ENCODE measurements around the gene ZBED4.

ZBED4 gene

GRCh38 chr22:49881856-49882255 is 28.2 kb downstream of the ZBED4 start:
- no peak overlapping the region for H2AFZ ChIP-seq (ENCODE audit: low read depth, low read length, severe bottlenecking)
- H3K4me2 ChIP-seq (ENCODE audit: low read depth, low read length, poor library complexity, severe bottlenecking) = no peak overlapping the region
- H3K27ac ChIP-seq (ENCODE audit: low read depth, low read length) = no peak overlapping the region
- H3K4me3 ChIP-seq (ENCODE audit: insufficient read depth, low read length, poor library complexity, severe bottlenecking) = no peak overlapping the region
- no peaks in the 10 kb centered on the region for H3K9me3 ChIP-seq (ENCODE audit: insufficient read depth, low read length)
- no peak for TF ChIP-seq EZH2phosphoT487 (conservative IDR thresholded peaks at IDR 0.05; ENCODE audit: low read length)
- TF ChIP-seq CTCF (IDR thresholded peaks at IDR 0.05; ENCODE audit: insufficient read depth, low read length, poor library complexity, severe bottlenecking) = no peak
- H3K9me2 ChIP-seq (replicated peaks; ENCODE audit: insufficient read depth, low read length) = no peaks in the 10 kb centered on the region
- H4K20me1 ChIP-seq (ENCODE audit: low read depth, low read length) = peaks cover 3% of the 10 kb centered on the region; the same call in 1 of the 2 replicates
- no peaks in the 10 kb centered on the region for H3K27me3 ChIP-seq (ENCODE audit: low read length)
- no peak overlapping the region for H3K9ac ChIP-seq (ENCODE audit: low read length)
- no peaks in the 10 kb centered on the region for H3K36me3 ChIP-seq (ENCODE audit: low read length)
- H3F3A ChIP-seq (ENCODE audit: insufficient read depth) = no peaks in the 10 kb centered on the region
- peaks cover 61% of the 10 kb centered on the region for H3K79me2 ChIP-seq (ENCODE audit: insufficient read depth, low read length)

GRCh38 chr22:49882519-49883293 is 29.1 kb downstream of the ZBED4 start:
- H3K9me3 ChIP-seq (ENCODE audit: insufficient read depth, low read length) = no peaks in the 10 kb centered on the region
- H3K36me3 ChIP-seq (ENCODE audit: low read length) = peaks cover 7% of the 10 kb centered on the region
- H3K27me3 ChIP-seq (ENCODE audit: low read length) = no peaks in the 10 kb centered on the region
- no peaks in the 10 kb centered on the region for H3K9me2 ChIP-seq (replicated peaks; ENCODE audit: insufficient read depth, low read length)
- no peaks in the 10 kb centered on the region for H3F3A ChIP-seq (ENCODE audit: insufficient read depth)
- H2AFZ ChIP-seq (ENCODE audit: low read depth, low read length, severe bottlenecking) = no peak overlapping the region
- no peak overlapping the region for H3K27ac ChIP-seq (ENCODE audit: low read depth, low read length)
- H4K20me1 ChIP-seq (ENCODE audit: low read depth, low read length) = peaks cover 3% of the 10 kb centered on the region; the same call in 1 of the 2 replicates
- peaks cover 59% of the 10 kb centered on the region for H3K79me2 ChIP-seq (ENCODE audit: insufficient read depth, low read length)
- H3K9ac ChIP-seq (ENCODE audit: low read length) = no peak overlapping the region
- no peak overlapping the region for H3K4me3 ChIP-seq (ENCODE audit: insufficient read depth, low read length, poor library complexity, severe bottlenecking)
- no peak for TF ChIP-seq CTCF (IDR thresholded peaks at IDR 0.05; ENCODE audit: insufficient read depth, low read length, poor library complexity, severe bottlenecking)
- TF ChIP-seq EZH2phosphoT487 (conservative IDR thresholded peaks at IDR 0.05; ENCODE audit: low read length) = no peak
- no peak overlapping the region for H3K4me2 ChIP-seq (ENCODE audit: low read depth, low read length, poor library complexity, severe bottlenecking)

- Histone ChIP-seq H4K20me1 (ENCODE audit: low read depth, low read length) (peaks cover 3% of the 10 kb centered on the region; the same call in 1 of the 2 replicates), H3K27me3 (ENCODE audit: low read length) (no peaks in the 10 kb centered on the region), H3F3A (ENCODE audit: insufficient read depth) (no peaks in the 10 kb centered on the region), H3K4me2 (ENCODE audit: low read depth, low read length, poor library complexity, severe bottlenecking) (no peak overlapping the region), H3K27ac (ENCODE audit: low read depth, low read length) (no peak overlapping the region), H3K9me3 (ENCODE audit: insufficient read depth, low read length) (no peaks in the 10 kb centered on the region), H3K4me3 (ENCODE audit: insufficient read depth, low read length, poor library complexity, severe bottlenecking) (no peak overlapping the region), H3K79me2 (ENCODE audit: insufficient read depth, low read length) (peaks cover 53% of the 10 kb centered on the region), H3K9me2 (replicated peaks; ENCODE audit: insufficient read depth, low read length) (no peaks in the 10 kb centered on the region), H3K9ac (ENCODE audit: low read length) (no peak overlapping the region), H2AFZ (ENCODE audit: low read depth, low read length, severe bottlenecking) (no peak overlapping the region), H3K36me3 (ENCODE audit: low read length) (peaks cover 12% of the 10 kb centered on the region)
- TF ChIP-seq CTCF (IDR thresholded peaks at IDR 0.05; ENCODE audit: insufficient read depth, low read length, poor library complexity, severe bottlenecking) (no peak), EZH2phosphoT487 (conservative IDR thresholded peaks at IDR 0.05; ENCODE audit: low read length) (no peak)
Observed at GRCh38 chr22:49883294-49883640, 29.6 kb downstream of the ZBED4 start.
